Stimulated activated CD8-positive, alpha-beta memory T cell treated with anti-CD3 and anti-CD28 coated beads, Interleukin-12 subunit alpha, Interleukin-12 subunit beta, amount 100 ng/mL, for 24 hours (primary cell): ENCODE data around the gene PDGFA.

Source experiments
- DNase-seq: peaks from one replicate; pipeline ENCODE4 v3.0.0-alpha.2; 2020; ENCODE audit errors: extremely low read depth

Gene PDGFA

DNA sequence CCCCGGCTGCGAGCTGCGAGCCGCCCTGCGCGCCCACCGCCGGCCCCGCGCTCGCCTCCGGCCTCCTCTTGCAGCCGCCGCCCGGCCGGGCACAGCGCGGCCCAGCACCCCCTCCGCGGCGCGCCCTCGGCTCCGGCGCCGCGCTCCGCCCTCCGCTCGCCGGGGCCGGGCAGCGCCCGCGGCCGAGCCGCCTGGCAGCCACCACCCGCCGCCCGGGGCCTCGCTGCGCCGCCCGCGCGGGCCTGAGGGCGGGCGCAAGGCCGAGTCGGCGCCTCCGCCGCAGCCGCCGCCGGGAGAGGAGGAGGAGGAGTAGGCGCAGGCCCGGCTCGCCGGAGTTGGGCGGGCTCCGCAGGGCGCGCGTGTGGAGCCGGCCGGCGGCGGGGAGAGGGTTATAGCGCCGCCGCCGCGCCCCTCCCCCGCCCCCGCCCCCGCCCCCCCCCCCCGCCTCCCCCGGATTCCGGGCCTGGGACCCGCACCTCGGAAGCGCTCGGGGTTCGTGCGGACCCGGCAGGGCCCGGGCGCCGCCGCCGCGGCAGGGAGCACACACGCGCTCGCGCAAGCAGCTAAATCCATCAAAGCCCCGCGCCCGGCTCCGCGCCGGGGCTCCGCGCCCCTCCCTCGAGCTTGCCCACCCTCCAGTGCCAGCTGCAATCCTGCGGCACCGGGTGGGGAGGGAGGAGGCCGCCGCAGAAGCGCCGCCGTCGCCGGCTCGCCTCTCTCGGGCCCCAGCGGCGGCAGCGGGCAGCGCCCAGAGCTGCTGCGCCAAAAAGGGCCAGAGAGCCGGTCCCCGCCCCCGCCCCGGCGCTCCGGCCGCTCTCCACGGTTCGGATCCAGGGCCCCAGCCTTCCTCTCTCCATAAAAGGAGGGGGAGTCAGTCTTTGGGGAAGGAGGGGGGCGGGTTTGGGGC is at the start of gene PDGFA:
Gene PDGFA, minus strand, starts transcription at position 363 of the 907 bp plus-strand sequence. CDS start 845 bp downstream, outside the sequence.
- no peak for DNase-seq

- DNase-seq, result no peak
Measured at GRCh38 chr7:568031-568951, 48.6 kb upstream of the PDGFA start.

- DNase-seq, result no peak
Measured at GRCh38 chr7:567305-567883, 47.7 kb upstream of the PDGFA start.

DNA sequence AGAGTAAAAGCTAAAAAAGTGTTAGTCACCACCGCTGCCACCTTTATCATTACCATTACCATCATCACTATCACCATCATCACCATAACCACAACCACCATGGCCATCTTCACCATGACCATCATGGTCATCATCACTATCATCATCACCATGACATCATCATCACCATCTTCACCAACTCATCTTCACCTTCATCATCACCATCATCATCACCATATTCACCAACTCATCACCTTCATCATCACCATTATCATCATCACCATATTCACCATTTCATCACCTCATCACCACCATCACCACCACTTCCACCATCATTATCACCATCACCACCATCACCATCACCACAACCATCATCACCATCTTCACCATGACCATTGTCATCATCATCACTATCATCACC is 46.5 kb upstream of the PDGFA start:
- DNase-seq, result no peak

DNA sequence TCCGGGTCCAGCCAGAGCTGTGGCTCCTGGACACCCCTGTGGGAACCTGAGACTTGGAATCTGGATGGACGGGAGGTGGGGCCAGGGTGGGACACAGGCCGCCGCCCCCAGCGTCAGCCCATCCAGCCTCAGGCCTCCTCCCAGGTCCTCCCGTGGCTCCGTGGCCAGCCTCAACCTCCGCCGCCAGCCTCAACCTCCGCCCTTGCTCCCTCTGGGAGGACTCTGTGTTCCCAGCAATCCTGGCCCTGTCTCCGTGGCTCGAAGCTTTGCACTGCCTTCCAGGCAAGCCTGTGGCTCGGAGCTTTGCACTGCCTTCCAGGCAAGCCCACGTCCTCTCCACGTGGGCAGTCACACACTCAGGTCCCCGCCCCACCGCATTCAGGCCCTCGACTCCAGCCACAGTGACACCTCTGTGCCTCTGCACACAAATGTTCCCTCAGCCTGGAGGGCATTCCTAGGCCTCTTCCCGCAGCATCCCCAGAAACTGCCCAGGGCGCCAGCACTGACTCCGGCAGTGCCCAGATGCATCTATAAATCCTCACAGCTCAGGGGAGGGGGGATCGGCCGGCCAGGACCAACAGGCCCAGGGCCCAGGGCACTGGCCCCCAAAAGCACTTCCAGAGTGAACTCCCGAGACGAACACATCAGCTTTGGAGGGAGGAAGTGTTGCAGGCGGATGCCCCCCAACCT is 44.7 kb upstream of the PDGFA start:
- DNase-seq, result no peak

DNA sequence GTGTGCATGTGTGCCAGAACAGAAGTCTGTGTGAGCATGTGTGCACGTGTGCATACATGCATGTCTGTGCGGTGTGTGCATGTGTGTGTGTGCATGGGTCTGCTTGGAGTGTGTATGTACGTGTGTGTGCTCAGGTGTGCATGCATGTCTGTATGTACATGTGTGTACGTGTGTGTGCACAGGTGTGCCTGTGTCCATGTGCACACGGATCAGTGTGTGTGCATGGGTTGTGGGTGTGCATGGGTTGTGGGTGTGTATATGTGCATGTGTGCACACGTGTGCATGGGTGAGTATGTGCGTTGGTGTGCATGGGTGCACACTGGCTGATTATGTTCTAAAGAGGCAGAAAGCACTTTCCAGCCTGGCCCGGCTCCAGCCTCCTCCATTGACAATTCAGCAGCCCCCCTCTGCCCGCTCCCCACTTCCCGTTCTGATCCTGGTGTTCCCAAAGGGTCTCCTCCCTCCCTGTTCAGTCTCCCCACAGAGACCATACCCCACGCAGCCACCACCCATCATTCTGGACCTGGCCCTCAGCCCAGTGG is 44.1 kb upstream of the PDGFA start:
- DNase-seq, result no peak

DNA sequence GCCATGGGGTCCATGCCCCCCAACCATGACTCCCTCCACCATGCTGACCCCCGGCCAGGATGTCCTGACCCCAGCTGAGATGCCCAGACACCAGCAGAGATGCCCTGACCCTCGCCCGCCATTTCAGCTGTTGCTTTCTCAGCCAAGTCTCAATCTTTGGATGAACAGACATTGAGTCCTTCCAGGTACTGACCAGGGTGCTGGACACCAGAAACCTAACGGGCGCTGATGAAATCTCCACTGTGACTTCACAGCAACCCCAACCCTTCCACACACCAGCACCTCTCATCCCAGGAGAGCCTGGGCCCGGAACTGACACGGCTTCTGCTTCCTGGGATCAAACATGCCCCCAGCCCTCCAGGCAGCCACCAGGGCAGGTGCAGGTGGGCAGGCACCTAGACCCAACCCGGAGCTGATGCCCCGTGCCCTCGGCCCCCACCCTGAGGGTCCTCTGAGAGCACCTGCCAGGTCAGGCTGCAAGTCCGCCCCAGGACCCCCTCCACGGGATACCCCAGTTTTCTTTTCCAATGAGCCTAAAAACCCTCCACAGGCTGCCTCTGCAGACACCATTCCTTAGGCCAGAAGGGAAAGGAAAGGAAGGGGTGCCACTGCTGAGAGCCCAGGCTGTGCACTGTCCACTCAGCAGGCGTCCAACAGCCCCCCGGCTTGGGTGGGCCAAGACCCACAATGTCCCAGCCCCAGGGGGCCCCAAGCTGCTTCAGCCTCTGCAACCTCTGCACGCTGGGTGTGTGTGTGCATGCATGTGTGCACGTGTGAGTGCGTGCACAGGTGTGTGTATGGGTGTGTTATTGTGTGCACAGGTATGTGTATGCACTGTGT is 43.4 kb upstream of the PDGFA start:
- DNase-seq, result no peak

GRCh38 chr7:562374-562675 is 42.7 kb upstream of the PDGFA start:
- no peak for DNase-seq

GRCh38 chr7:561631-562373 is 42.2 kb upstream of the PDGFA start:
- DNase-seq, result no peak

GRCh38 chr7:560966-561630 is 41.5 kb upstream of the PDGFA start:
- DNase-seq, result no peak

DNA sequence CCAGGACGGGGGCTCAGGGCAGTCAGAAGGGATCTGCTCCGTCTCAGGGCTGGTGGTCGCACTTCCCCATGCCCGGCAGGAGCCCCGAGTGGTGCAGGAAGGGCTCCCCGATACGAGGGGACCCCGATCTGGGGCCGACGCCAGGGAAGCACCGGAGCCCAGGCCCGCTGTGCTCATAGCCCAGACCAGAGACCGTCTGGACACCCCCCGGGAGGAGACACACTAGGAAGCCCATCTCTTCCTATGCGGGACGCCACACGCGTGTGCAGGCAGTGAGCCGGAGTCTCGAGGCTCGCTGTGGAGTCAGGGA is 39.7 kb upstream of the PDGFA start:
- no peak for DNase-seq

GRCh38 chr7:557558-557881 is 37.9 kb upstream of the PDGFA start:
- DNase-seq, result no peak

GRCh38 chr7:556837-557557 is 37.4 kb upstream of the PDGFA start:
- no peak for DNase-seq

DNA sequence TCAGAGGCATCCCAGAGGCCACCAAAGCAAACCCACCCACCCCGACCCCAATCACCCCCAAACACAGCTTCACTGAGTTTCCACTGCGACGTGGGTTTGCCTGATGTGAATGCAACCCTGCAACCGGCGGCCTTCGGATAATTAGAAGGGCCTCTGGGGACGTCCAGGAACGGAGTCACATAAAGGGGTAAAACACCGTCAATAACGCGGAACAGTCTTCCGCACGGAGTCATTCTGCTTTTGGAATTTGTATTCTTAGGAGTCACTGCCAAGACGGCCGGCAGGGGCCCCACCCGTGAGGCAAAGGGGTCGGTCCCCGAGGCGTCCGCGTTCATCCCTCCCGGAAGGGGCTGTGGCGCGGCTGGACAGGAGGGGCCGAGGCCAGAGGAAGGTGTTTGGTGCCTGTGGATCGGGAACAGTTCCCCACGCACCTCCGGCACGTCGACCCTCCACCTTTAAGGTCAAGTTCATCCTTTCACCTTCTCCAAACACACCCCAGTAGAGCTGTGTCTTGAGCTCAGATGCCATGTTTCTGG is 36.7 kb upstream of the PDGFA start:
- no peak for DNase-seq

DNA sequence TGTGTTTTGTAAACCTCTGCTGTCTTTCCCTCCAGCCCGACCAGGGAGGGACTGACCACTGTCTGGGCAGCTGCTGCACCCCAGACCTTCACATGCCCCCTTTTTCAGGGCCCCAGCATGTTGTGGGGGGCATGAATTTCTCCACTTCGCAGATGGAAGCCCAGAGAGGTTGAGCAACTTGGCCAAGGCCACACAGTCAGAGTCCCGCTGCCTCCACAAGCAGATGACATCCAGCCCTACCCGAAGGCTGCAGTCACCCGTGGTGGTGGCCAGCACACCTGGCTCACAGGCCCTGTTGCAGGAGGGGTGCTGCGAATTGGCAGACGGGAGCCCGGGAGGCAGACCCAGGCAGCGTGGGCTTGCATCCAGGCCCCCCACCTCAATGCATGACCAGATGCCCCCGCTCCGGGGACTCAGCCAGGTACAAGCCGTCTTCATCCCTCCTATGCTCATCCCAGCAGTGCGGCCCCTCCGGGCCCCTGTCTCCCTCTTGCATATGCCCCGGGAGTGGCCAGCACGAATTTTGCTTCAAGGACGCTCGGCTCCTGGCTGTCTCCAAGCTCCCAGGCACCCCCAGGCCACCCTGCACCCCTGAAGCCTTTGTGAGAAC is 36.0 kb upstream of the PDGFA start:
- no peak for DNase-seq

DNA sequence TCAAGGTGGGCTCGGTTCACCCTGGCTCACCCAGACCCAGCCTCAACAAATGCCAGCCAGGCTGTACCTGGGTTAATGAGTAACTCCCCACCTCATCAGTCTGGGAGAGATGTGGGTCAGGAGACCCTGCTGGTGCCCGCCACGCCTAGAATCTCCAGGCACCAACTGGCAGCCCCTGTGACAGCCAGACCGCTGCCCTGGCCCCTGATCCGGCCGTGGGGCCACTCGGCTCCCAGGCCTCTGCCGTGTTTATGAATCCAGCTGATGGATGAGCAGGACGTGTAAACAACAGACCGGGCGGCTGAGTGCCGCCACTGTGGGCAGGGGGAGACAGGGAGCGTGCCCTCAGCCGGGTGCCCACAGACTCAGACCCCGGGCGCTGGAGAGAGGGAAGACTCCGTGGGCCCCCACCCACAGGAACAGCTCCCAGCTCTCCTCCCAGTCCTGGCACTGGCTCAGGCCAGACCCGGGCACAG is 34.0 kb upstream of the PDGFA start:
- no peak for DNase-seq

GRCh38 chr7:552868-553635 is 33.4 kb upstream of the PDGFA start:
- DNase-seq, result no peak
